ENCODE results near the gene TMCO4. TPM values are rescaled to one million over a fixed set of nuclear protein-coding genes. Genes with fewer than 3 reads are reported as not detected.

The TMCO4 gene
- total and polyA plus RNA-seq, 2 of the 8 experiments (the other 6 are each of a cell fraction or from before 2014, with no cell fraction given) = 3.0 to 3.1 TPM

- no peaks in the 10 kb centered on the region; the same call in 1 of the 2 replicates for H3K23me2 ChIP-seq (ENCODE audit: low read depth, low read length)
- H3K4ac ChIP-seq (replicated peaks; ENCODE audit: insufficient read length, low read depth, low read length) = no peak overlapping the region
- H4K91ac ChIP-seq (replicated peaks; ENCODE audit: insufficient read length, low read length) = no peak overlapping the region
- no peak overlapping the region for H2AFZ ChIP-seq (ENCODE audit: low read length)
- no peak overlapping the region for H2AK5ac ChIP-seq (ENCODE audit: low read depth, low read length)
- H2BK15ac ChIP-seq (ENCODE audit: low read length) = no peak overlapping the region
- no peaks in the 10 kb centered on the region for H3K79me1 ChIP-seq (ENCODE audit: low read depth, low read length)
- H4K8ac ChIP-seq (ENCODE audit: extremely low read depth, insufficient read depth, low read length) = no peak overlapping the region
- H2BK120ac ChIP-seq (replicated peaks; ENCODE audit: low read depth, low read length) = no peak overlapping the region
- H3K4me2 ChIP-seq (ENCODE audit: insufficient read depth in 1 of 2, low read depth in 2 of 2, low read length in 2 of 2) = no peak overlapping the region
- no peak overlapping the region for H2BK5ac ChIP-seq (ENCODE audit: low read depth, low read length)
- H4K5ac ChIP-seq (ENCODE audit: insufficient read length, low read depth, low read length) = no peak overlapping the region
- no peaks in the 10 kb centered on the region for H3K9me3 ChIP-seq (ENCODE audit: insufficient read depth in 2 of 2, low read depth in 1 of 2, low read length in 1 of 2)
- H2BK12ac ChIP-seq (ENCODE audit: low read depth, low read length) = no peak overlapping the region
- 90% methylated on average over 9 of the region's 9 CpGs; no CpG with 5 or more reads in 1 of the 2 experiments for WGBS, 2 experiments (ENCODE audit: extremely low coverage in 1 of 2, insufficient coverage in 1 of 2, insufficient read length in 1 of 2, insufficient replicate concordance in 2 of 2, low coverage in 1 of 2, low lambda C conversion rate in 2 of 2, missing lambda C conversion rate in 1 of 2)
- H3K4me3 ChIP-seq (ENCODE audit: extremely low read depth in 1 of 4, insufficient read depth in 2 of 4, low read depth in 3 of 4, low read length in 4 of 4) = no peak overlapping the region
- H3K79me2 ChIP-seq (ENCODE audit: control insufficient read depth in 1 of 2, insufficient read depth in 2 of 2, low read length in 2 of 2) = no peaks in the 10 kb centered on the region
- no peak overlapping the region for H3K14ac ChIP-seq (ENCODE audit: insufficient read length)
- FAIRE-seq = no peak
- no peak overlapping the region for H2BK20ac ChIP-seq (ENCODE audit: low read length)
- no peaks in the 10 kb centered on the region for H4K20me1 ChIP-seq (replicated peaks in 1 of 2; ENCODE audit: control insufficient read depth in 1 of 2, insufficient read depth in 2 of 2, low read length in 2 of 2)
- POLR2A ChIA-PET (ENCODE audit: partially characterized antibody) = no interaction called here
- no peak overlapping the region for H3K27ac ChIP-seq (ENCODE audit: low read depth, low read length)
- H3K56ac ChIP-seq (replicated peaks; ENCODE audit: insufficient read length, low read depth, low read length) = no peak overlapping the region
- H3K36me3 ChIP-seq (ENCODE audit: control insufficient read depth in 2 of 4, insufficient read depth in 4 of 4, low read length in 3 of 4) = no peaks in the 10 kb centered on the region
- CTCF ChIA-PET (ENCODE audit: partially characterized antibody) = interaction anchor here (1.1 to 4.0 kb wide), 4 partner anchors 9 to 90 kb away, joined by 3 to 11 read pairs (median 6); no protein-coding TSS in a partner anchor
- H3K9ac ChIP-seq (replicated peaks in 1 of 4; ENCODE audit: extremely low read depth in 1 of 4, low read depth in 3 of 4, low read length in 3 of 4) = no peak overlapping the region
- H3K27me3 ChIP-seq (replicated peaks in 1 of 4; ENCODE audit: control insufficient read depth in 3 of 4, extremely low read depth in 1 of 4, insufficient read depth in 3 of 4, low read length in 3 of 4) = no peaks in the 10 kb centered on the region
- no peak overlapping the region for H3K23ac ChIP-seq (ENCODE audit: insufficient read length)
- no peak overlapping the region for H3K18ac ChIP-seq (ENCODE audit: extremely low read depth, low read length)
- TF ChIP-seq SIRT6 (IDR thresholded peaks at IDR 0.05; ENCODE audit: low read length) = no peak
- TF ChIP-seq BRCA1 (IDR thresholded peaks at IDR 0.05; ENCODE audit: low read depth, low read length) = no peak
- TF ChIP-seq POLR2A (IDR thresholded peaks at IDR 0.05; ENCODE audit: control extremely low read depth in 1 of 2, low read depth in 2 of 2, low read length in 2 of 2) = no peak
- no peak for TF ChIP-seq GABPA (IDR thresholded peaks at IDR 0.05; ENCODE audit: borderline replicate concordance, insufficient read depth, low read length)
- TF ChIP-seq YY1 (IDR thresholded peaks at IDR 0.05; ENCODE audit: low read depth, low read length) = no peak
- TF ChIP-seq CBX5 (IDR thresholded peaks at IDR 0.05; ENCODE audit: low read depth, low read length) = no peak
- TF ChIP-seq SIX5 (IDR thresholded peaks at IDR 0.05; ENCODE audit: low read depth, low read length) = no peak
- no peak for TF ChIP-seq TBP (IDR thresholded peaks at IDR 0.05; ENCODE audit: low read depth, low read length)
- no peak for TF ChIP-seq NRF1 (IDR thresholded peaks at IDR 0.05; ENCODE audit: low read depth, low read length)
- TF ChIP-seq ZNF274 (IDR thresholded peaks at IDR 0.05; ENCODE audit: borderline replicate concordance, extremely low read depth, low read length) = no peak
- H3K4me1 ChIP-seq (replicated peaks in 1 of 4; ENCODE audit: control insufficient read depth in 3 of 4, insufficient read depth in 4 of 4, low read length in 3 of 4) = no peaks in the 10 kb centered on the region
- no peak for DNase-seq (ENCODE audit: low read depth in 1 of 2, low spot score in 2 of 2)
Observed at GRCh38 chr1:19752083-19752696, 47.5 kb downstream of the TMCO4 start.

All from H1 (cell line).